Fibroblast of upper back skin (primary cell): ENCODE results near the gene BCL6B.

Experiments
- DNase-seq: peaks from one replicate; pipeline ENCODE4 v3.0.0-alpha.2; 2013

Gene BCL6B

DNA sequence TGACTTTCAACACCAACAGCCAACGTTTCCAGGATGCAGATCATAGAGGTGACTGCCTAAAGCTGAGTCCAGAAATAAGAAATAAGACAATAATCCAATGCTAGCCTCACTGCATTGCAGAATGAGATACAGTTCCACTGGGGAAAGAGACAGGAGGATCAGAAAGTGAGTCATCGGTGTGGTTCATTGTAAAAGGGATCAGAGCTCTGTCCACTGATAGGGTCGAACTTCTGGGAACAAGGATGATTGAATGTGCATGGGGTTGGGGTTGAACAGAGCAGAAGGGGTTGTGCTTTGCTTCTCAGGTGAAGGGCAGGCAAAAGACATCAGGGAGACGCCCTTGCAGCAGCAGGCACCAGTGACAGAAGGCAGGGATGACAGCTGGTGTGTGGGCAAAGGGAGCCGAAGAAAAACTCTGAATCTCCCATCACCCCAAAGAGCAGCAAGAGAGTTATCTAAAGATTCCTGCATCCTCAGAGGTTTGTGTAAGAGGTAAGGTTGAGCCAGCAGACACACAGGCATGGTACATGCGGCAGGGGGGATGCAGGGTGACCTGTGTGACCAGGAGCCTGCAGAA is 40.8 kb downstream of the BCL6B start:
- peak; percentile 18 for DNase-seq

DNA sequence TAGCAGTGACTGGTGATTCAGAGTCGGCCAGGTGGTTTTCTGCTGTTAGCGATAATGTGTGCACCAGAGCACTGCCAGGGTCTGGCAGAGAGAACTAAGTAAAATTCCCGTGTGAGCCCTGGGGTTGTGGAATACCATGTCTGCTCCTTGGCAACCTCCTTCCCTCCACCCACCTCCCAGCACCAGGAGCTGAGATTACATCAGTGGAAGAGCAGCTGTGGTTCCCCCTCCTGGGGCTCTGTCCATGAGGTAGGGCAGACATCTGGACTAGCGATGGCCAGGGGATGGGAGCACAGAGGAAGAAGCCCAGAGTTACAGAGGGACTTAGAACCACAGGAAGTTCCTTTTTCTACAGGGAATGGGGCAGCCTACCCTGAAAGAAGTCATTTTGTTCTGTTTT is 41.4 kb downstream of the BCL6B start:
- DNase-seq, result peak; percentile 37

DNA sequence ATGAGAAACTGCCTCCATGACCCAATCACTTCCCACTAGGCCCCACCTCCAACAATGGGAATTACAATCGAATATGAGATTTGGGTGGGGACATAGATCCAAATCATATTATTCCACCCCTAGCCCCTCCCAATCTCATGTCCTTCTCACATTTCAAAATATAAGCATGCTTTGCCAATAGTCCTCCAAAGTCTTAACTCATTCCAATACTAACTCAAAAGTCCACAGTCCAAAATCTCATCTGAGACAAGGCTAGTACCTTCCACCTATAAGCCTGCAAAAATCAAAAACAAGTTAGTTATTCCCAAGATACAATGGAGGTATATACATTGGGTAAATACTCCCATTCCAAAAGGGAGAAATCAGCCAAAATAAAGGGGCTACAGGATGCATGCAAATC is 44.3 kb downstream of the BCL6B start:
- no peak for DNase-seq

DNA sequence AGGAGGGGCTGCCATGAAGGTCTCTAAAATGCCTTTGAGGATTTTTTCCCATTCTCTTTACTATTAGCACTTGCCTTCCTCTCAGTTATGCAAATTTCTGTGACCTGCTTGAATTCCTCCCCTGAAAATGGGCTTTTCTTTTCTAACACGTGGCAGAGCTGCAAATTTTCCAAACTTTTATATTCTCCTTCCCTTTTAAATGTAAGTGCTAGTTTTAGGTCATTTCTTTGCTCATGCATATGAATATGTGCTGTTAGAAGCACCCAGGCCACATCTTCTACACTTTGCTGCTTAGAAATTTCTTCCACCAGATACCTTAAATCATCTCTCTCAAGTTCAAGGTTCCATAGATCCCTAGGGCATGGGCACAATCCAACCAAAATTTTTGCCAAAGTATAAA is 45.4 kb downstream of the BCL6B start:
- no peak for DNase-seq

DNA sequence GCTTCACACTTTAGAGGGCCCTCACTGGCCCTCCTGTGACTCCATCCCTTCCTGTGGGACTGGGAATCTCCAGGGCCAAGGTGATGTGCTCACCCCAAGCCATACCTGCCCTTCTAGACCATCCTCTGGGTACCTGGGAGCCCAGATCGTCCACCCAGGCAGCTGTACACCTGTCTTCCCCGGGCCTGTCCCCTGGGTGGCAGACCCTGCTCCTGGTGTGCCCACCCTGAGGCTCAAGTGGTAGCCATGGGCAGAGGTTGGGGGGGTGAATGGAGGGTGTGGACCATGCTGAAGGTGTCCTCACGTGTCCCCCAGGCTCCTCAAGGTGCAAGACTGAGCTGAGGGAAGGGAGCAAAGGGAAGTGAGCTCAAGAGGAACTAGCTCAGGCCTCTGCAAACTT is 47.9 kb downstream of the BCL6B start:
- DNase-seq, result no peak

DNA sequence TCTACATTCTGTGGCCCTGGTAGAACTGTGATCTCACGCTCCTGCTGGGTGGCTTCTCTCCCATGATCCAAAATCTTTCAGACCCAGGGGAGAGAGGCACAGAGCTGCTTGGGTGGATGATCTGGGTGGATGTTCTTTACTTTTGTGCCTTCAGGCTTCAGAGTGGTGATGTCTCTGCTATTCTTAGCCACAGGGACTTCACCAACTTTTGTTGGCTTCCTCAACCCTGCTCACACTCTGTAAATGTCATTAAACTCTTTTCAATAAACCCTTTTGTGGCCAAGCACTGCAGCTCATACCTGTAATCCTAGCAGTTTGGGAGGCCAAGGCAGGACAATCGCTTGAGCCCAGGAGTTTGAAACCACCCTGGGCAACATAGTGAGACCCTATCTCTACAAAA is 49.6 kb downstream of the BCL6B start:
- no peak for DNase-seq

DNA sequence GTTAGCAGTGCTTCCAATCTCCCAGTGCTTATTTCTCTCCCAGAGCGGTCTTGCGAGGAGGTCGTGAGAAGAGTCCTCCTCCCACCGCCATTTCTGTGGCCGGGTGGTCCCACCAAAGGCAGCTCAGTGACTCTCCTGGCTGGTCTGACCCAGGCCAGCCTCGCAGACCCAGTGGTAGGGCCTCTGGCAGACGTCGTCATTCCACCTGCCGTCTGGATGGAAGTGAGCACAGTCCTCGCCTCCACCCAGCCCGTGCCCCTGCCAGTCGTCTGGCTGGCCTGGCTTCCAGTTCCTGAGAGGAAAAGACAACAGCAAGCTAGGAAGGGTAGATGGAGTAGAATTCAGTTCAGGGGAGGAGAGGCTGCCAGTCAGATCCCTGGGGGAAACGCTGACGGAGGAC is 52.1 kb downstream of the BCL6B start:
- DNase-seq, result no peak

DNA sequence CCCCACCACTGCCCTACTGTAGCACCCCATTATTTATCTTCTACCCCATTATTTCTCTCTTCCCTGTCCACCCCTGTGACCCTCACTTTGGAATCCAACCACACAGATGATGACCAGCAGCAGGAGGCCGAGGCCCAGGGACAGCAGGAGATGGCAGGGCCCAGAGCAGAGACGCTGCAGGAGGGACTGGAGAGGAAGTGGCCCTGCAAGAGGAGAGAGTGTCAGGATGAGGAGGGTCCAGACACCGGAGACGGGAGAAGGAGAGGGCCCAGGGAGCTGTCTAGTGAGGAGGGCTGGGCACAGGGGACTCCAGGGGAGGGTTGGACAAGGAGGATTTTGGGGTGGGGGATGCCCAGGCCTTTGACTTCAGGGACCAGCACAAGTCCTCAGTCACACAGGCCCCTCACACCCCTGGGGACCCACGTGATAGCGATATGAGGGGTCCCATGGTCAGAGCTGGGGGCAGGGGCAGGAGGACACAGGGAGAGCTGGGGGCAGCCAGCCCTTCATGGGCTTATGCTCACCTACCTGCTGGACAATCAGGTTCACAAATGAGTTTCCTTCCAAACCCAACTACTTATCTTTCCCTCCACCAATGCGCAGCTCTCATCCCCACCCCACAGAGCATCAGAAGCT is 55.2 kb downstream of the BCL6B start:
- no peak for DNase-seq

DNA sequence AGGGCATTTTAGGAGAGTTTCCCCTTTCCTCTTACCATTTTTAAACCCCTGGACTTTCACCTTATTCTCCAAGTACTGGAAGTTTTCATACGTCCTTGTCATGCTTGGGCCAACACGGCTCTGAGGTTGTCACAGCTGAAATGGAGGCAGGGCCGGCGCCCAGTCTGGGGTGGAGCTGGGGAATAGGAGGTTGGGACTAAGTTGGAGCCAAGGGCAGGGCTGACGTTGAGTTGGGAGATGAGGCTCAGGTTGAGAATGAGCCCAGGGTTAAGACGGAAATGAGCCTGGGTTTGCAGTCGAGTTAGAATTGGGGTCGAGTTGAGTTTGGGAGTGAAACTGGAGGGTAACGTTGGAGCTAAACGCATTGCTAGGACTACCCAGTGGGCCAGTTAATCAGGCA is 55.9 kb downstream of the BCL6B start:
- no peak for DNase-seq
